Sigmoid colon (tissue), 7 donors: ENCODE measurements around the gene WNK2. TPM values are rescaled to one million over a fixed set of nuclear protein-coding genes. Genes with fewer than 3 reads are reported as not detected.

Source experiments
- DNase-seq: peaks from one replicate; pipeline ENCODE4 v3.0.0-alpha.2; 2019
- H3K27ac ChIP-seq, 4 donors: fragments of 200-600 bp; sonication (generic); one replicate each; pipeline ENCODE4 v1.5.1; 2016 to 2019; ENCODE audit warnings: mild to moderate bottlenecking in 1 of 4
- H3K27me3 ChIP-seq, 3 donors: fragments of 200-600 bp; sonication (generic); one replicate each; pipeline ENCODE4 v1.5.1; 2019; ENCODE audit warnings: mild to moderate bottlenecking in 1 of 3
- H3K36me3 ChIP-seq, 4 donors: fragments of 200-600 bp; sonication (generic); one replicate each; pipeline ENCODE4 v1.5.1; 2016 to 2019
- H3K4me1 ChIP-seq, 4 donors: fragments of 200-600 bp; sonication (generic); one replicate each; pipeline ENCODE4 v1.5.1; 2017 to 2019
- H3K4me3 ChIP-seq, 4 donors: fragments of 200-600 bp; sonication (generic); one replicate each; pipeline ENCODE4 v1.5.1; 2017 to 2019; ENCODE audit warnings: mild to moderate bottlenecking in 2 of 4, moderate library complexity in 1 of 4
- H3K9me3 ChIP-seq, 4 donors: fragments of 200-600 bp in 3 of 4; sonication (generic) in 3 of 4; one replicate each; pipeline versions ENCODE4 v1.5.1 to v1.6.1; 2013 to 2019
- EP300 ChIP-seq, 4 donors: sonication (generic); formaldehyde crosslinking; IDR thresholded peaks; one replicate each; pipeline ENCODE4 v1.6.1; 2017; ENCODE audit warnings: antibody characterized with exemption in 4 of 4
- POLR2A ChIP-seq, 2 donors: fragments of 450-650 bp; IDR thresholded peaks; one replicate each; pipeline ENCODE4 v1.6.1; 2016; ENCODE audit warnings: antibody characterized with exemption in 2 of 2, mild to moderate bottlenecking in 2 of 2, moderate library complexity in 2 of 2
- POLR2AphosphoS5 ChIP-seq, 4 donors: sonication (generic); formaldehyde crosslinking; IDR thresholded peaks; one replicate each; pipeline ENCODE4 v1.6.1; 2017; ENCODE audit warnings: antibody characterized with exemption in 4 of 4
- WGBS, 2 donors: extraction: QIAGEN DNeasy Blood & Tissue Kit; methylation state at CpG; one replicate each; pipeline ENCODE4 v1.1.7; 2013; 5-methylcytosine and 5-hydroxymethylcytosine counted together
- intact Hi-C: fragments of 100-400 bp; cut with DNase I; formaldehyde crosslinking; loops from one replicate; pipeline ENCODE4 v1.15.1; 2023
- polyA plus RNA-seq, 3 donors: library from polyadenylated mRNA; stranded (reverse); fragments of 200-250 nt; gene quantifications; one replicate each; pipeline ENCODE4 v1.2.3, GENCODE V29; 2013
- total RNA-seq, 4 donors: library from RNA; depleted of rRNA; stranded (reverse); fragments of >200 nt; gene quantifications; one replicate each; pipeline ENCODE4 v1.1.0, GENCODE V29; 2016
- TF ChIP-seq, protein P1 (sequence below), 4 experiments: fragments of 450-650 bp in 3 of 4; fragments of 200-600 bp in 1 of 4; IDR thresholded peaks; one replicate each; pipeline ENCODE4 v1.5.1; 2016 to 2019; ENCODE audit warnings: antibody characterized with exemption in 4 of 4, mild to moderate bottlenecking in 3 of 4, moderate library complexity in 2 of 4
- donor health status: healthy with polysubstance abuse.
- donor health status: Bipolar disorder and iron deficiency.
- donor health status: healthy.

WNK2 gene
- total and polyA plus RNA-seq, 7 donors, result 12.6 to 95.8 (median 20.0) TPM

DNA sequence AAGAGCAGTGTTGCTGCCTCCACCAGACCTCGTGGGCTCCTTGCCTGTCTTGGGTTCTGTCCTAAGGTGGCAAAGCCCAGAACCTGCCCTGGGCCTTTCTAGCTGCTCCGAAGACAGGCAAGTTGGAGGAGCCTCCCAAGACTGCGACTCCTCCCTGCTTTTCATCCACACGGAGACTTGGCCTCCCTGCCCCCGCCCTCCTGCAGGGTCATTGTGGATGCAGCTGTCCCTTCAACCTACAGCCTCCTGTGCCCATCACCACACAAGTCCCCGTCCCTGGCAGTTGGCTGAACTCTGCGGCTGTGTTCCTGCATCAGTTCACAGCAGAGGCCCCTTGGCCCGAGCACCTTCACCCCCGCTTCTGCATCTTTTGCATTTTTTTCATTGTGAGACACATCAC, 59.2 kb downstream of the WNK2 start:
- DNase-seq, result no peak
- no peaks in the 10 kb centered on the region for H3K27me3 ChIP-seq
- peaks cover 0 to 56% (median 14%) of the 10 kb centered on the region in 4 donors for H3K36me3 ChIP-seq
- no peak overlapping the region for H3K4me3 ChIP-seq
- no peak overlapping the region for H3K27ac ChIP-seq
- H3K9me3 ChIP-seq, result no peaks in the 10 kb centered on the region
- 74 to 84% methylated on average over 9 of the region's 9 CpGs for WGBS, 2 donors
- TF ChIP-seq, protein P1, sequence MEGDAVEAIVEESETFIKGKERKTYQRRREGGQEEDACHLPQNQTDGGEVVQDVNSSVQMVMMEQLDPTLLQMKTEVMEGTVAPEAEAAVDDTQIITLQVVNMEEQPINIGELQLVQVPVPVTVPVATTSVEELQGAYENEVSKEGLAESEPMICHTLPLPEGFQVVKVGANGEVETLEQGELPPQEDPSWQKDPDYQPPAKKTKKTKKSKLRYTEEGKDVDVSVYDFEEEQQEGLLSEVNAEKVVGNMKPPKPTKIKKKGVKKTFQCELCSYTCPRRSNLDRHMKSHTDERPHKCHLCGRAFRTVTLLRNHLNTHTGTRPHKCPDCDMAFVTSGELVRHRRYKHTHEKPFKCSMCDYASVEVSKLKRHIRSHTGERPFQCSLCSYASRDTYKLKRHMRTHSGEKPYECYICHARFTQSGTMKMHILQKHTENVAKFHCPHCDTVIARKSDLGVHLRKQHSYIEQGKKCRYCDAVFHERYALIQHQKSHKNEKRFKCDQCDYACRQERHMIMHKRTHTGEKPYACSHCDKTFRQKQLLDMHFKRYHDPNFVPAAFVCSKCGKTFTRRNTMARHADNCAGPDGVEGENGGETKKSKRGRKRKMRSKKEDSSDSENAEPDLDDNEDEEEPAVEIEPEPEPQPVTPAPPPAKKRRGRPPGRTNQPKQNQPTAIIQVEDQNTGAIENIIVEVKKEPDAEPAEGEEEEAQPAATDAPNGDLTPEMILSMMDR (IDR thresholded peaks at IDR 0.05), result no peak
- H3K4me1 ChIP-seq, result no peaks in the 10 kb centered on the region
- intact Hi-C loops, result no loop called here

DNA sequence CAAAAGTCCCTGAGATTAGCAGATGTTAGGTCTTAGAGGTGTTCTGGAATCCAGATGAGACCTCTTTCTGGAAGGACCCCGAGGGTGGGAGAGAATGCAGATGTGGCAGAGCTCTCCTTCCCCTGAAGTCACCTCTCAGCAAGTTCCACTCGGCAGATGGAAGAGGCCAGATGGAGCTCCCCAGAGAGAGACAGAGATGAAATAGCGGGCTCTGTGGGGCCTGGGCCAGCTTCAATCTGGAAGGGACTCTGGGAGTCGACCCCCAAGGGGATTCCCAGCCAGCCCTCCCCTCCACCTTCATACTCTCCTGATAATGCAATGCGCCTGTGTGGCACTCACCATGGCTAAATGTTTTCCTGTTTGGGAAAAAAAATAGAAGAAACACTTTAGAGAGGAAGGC, 60.2 kb downstream of the WNK2 start:
- no peak for TF ChIP-seq POLR2A (IDR thresholded peaks at IDR 0.05)
- TF ChIP-seq, protein P1 (IDR thresholded peaks at IDR 0.05), result no peak
- no peak for TF ChIP-seq POLR2AphosphoS5 (IDR thresholded peaks at IDR 0.05)
- no peak for TF ChIP-seq EP300 (IDR thresholded peaks at IDR 0.05)
- WGBS, 2 donors, result 69 to 76% methylated on average over 5 of the region's 5 CpGs
- H3K36me3 ChIP-seq, result peaks cover 0 to 49% (median 9%) of the 10 kb centered on the region in 4 donors
- DNase-seq, result no peak
- H3K27ac ChIP-seq, result no peak overlapping the region
- no peak overlapping the region for H3K4me3 ChIP-seq
- H3K9me3 ChIP-seq, result no peaks in the 10 kb centered on the region
- no peaks in the 10 kb centered on the region for H3K4me1 ChIP-seq
- no peaks in the 10 kb centered on the region for H3K27me3 ChIP-seq
- intact Hi-C loops, result no loop called here

DNA sequence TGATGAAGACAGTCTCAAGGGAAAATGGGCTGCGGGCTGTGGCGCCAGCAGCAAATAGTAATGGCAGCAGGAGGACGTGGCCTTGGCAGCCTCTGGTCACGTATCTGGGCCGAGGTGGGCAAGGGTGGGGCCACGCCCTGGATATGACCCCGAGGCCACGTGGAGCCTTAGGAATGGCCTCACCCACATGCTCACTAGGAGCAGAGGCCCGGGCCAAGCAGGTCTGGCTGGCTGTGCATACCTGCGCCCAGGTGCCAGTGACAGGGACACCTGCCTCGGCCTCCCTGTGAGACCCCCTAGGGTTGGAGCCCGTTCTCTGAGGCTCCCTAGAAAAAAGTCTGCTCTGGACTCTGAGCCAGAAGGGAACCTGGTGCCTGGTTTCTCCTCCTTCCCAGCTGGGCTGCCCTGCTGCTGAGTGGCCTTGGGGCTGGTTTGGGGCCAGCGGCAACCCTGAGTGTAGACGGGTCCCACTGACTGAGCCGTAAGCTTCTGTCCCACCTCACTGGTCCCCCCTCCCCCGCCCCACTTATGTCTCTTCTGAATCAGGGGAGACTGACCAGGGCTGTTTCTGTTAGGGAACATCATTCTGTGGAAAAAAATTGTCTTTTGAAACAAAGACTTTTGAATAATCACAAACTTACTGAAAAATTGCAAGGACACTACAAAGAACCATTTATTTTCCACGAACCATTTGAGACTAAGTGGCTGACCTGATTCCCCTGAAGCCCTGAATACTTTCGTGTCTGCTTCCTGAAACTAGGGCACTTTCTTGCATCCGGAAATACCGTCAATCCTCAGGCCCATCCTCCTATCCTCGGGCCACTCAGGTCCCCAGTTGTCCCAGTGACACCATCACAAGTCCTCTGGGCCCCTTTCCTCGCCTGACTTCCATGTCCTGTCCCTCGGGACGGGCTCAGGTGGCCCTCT, 60.8 kb downstream of the WNK2 start:
- DNase-seq, result no peak
- TF ChIP-seq POLR2A (IDR thresholded peaks at IDR 0.05) (no peak), EP300 (IDR thresholded peaks at IDR 0.05) (no peak), POLR2AphosphoS5 (IDR thresholded peaks at IDR 0.05) (no peak)
- TF ChIP-seq, protein P1 (IDR thresholded peaks at IDR 0.05), result no peak
- intact Hi-C loops, result no loop called here
- 61 to 79% methylated on average over 24 of the region's 24 CpGs for WGBS, 2 donors
- H3K4me1 ChIP-seq, result no peaks in the 10 kb centered on the region
- no peaks in the 10 kb centered on the region for H3K9me3 ChIP-seq
- peaks cover 0 to 42% (median 8%) of the 10 kb centered on the region in 4 donors for H3K36me3 ChIP-seq
- H3K27me3 ChIP-seq, result no peaks in the 10 kb centered on the region
- H3K4me3 ChIP-seq, result no peak overlapping the region
- no peak overlapping the region for H3K27ac ChIP-seq

DNA sequence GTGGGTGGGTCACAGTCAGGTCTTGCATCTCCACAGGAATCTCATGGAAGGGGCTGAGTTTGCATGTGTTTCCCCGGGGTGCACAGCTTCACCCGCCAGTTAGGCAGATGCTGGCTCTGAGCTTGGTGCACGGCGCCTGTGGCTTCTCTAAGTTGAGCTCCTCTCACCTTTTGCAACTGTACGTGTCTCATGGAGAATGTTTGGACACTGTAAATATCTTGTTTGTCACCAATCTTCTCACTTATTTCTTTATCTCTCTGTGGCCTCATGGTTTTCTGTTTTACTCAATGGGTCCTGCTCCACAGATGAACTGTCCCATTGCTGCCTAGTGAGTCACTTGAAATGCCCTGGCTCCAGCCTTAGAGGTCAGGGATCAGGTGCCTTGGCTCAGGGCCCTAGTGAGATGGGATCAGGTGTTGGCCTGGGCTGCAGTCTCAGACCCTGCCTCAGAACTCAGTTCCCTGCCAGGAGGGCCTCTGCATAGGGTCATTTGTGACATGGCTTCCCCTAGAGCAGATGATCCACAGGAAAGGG, 61.6 kb downstream of the WNK2 start:
- Histone ChIP-seq H3K27ac (no peak overlapping the region), H3K4me1 (no peaks in the 10 kb centered on the region), H3K27me3 (no peaks in the 10 kb centered on the region), H3K9me3 (no peaks in the 10 kb centered on the region), H3K36me3 (peaks cover 0 to 35% (median 4%) of the 10 kb centered on the region in 4 donors), H3K4me3 (no peak overlapping the region)
- WGBS, 2 donors, result 91 to 93% methylated on average over 5 of the region's 5 CpGs
- no peak for TF ChIP-seq EP300 (IDR thresholded peaks at IDR 0.05)
- TF ChIP-seq POLR2AphosphoS5 (IDR thresholded peaks at IDR 0.05), result no peak
- no peak for TF ChIP-seq POLR2A (IDR thresholded peaks at IDR 0.05)
- TF ChIP-seq, protein P1 (IDR thresholded peaks at IDR 0.05), result no peak
- intact Hi-C loops, result no loop called here
- no peak for DNase-seq
